KMS-11 (cell line): ENCODE results near the gene KCNN2.

Experiments
- H2AFZ ChIP-seq: fragments of 200-600 bp; sonication (generic); 2 replicates; pipeline ENCODE4 v1.6.1; 2016; ENCODE audit warnings: antibody characterized with exemption, mixed run types, low read depth
- H3K27ac ChIP-seq: fragments of 200-600 bp; sonication (generic); 2 replicates; pipeline ENCODE4 v1.6.1; 2016; ENCODE audit warnings: mild to moderate bottlenecking, mixed run types
- H3K27me3 ChIP-seq: fragments of 200-600 bp; sonication (generic); 2 replicates; pipeline ENCODE4 v1.6.1; 2017; ENCODE audit warnings: mild to moderate bottlenecking, low read depth, mixed run types, moderate library complexity; ENCODE audit not compliant: insufficient read depth
- H3K36me3 ChIP-seq: fragments of 200-600 bp; sonication (generic); 2 replicates; pipeline ENCODE4 v1.6.1; 2017; ENCODE audit warnings: mild to moderate bottlenecking, mixed run types; ENCODE audit not compliant: insufficient read depth
- H3K4me1 ChIP-seq: fragments of 200-600 bp; sonication (generic); 2 replicates; pipeline ENCODE4 v1.6.1; 2016; ENCODE audit warnings: mild to moderate bottlenecking, low read depth, mixed run types; ENCODE audit not compliant: poor library complexity, severe bottlenecking
- H3K4me2 ChIP-seq: fragments of 200-600 bp; sonication (generic); 2 replicates; pipeline ENCODE4 v1.7.0; 2016; ENCODE audit warnings: mild to moderate bottlenecking, mixed run types
- H3K4me3 ChIP-seq: fragments of 200-600 bp; sonication (generic); IDR thresholded peaks from 2 replicates; pipeline ENCODE4 v1.6.1; 2017; ENCODE audit warnings: low read depth, low read length, mixed read lengths; ENCODE audit not compliant: insufficient read depth
- H3K79me2 ChIP-seq: fragments of 200-600 bp; sonication (generic); 2 replicates; pipeline ENCODE4 v1.6.1; 2016; ENCODE audit warnings: low read depth, mixed run types; ENCODE audit not compliant: insufficient read depth
- H3K9ac ChIP-seq: fragments of 200-600 bp; sonication (generic); 2 replicates; pipeline ENCODE4 v1.6.1; 2016; ENCODE audit warnings: mild to moderate bottlenecking, mixed run types
- H4K20me1 ChIP-seq: fragments of 200-600 bp; sonication (generic); 2 replicates; pipeline ENCODE4 v1.6.1; 2016; ENCODE audit warnings: mild to moderate bottlenecking, mixed run types; ENCODE audit not compliant: insufficient read depth
- TF ChIP-seq, protein P1 (sequence below): fragments of 200-600 bp; sonication (generic); conservative IDR thresholded peaks from 2 replicates; pipeline ENCODE4 v1.6.1; 2017; ENCODE audit warnings: low read depth, mild to moderate bottlenecking, antibody characterized with exemption, low read length, moderate library complexity, mixed read lengths

The KCNN2 gene

DNA sequence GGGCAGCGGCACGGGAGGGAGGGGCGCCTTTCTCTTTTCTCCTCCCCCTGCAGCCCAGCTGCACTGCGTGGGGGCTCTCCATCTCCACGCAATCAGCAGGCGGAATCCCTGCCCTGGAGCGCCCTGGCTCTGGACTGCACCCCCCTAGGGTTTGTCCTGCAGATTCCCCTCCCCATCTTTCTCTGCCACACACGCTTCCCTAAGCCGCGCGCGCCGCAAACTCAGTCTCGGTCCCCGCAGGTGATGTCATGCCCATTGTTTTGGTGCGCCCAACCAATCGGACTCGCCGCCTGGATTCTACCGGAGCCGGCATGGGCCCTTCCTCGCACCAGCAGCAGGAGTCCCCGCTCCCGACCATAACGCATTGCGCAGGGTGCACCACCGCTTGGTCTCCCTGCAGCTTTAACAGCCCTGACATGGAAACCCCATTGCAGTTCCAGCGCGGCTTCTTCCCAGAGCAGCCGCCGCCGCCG lies at the start of gene KCNN2:
KCNN2 (plus strand) TSS at position 347 of the 473 bp plus-strand sequence; CDS start at position 417, 70 bp downstream.
- peak within 1 kb of the TSS; percentile 98 for H2AFZ ChIP-seq
- H3K4me1 ChIP-seq = peaks cover 6% of the 10 kb centered on the region
- H4K20me1 ChIP-seq = no peaks in the 10 kb centered on the region
- H3K4me2 ChIP-seq = peak within 1 kb of the TSS; percentile 65
- no peaks in the 10 kb centered on the region for H3K36me3 ChIP-seq
- TF ChIP-seq, protein P1, sequence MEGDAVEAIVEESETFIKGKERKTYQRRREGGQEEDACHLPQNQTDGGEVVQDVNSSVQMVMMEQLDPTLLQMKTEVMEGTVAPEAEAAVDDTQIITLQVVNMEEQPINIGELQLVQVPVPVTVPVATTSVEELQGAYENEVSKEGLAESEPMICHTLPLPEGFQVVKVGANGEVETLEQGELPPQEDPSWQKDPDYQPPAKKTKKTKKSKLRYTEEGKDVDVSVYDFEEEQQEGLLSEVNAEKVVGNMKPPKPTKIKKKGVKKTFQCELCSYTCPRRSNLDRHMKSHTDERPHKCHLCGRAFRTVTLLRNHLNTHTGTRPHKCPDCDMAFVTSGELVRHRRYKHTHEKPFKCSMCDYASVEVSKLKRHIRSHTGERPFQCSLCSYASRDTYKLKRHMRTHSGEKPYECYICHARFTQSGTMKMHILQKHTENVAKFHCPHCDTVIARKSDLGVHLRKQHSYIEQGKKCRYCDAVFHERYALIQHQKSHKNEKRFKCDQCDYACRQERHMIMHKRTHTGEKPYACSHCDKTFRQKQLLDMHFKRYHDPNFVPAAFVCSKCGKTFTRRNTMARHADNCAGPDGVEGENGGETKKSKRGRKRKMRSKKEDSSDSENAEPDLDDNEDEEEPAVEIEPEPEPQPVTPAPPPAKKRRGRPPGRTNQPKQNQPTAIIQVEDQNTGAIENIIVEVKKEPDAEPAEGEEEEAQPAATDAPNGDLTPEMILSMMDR = no peak
- peak within 1 kb of the TSS; percentile 39; the same call in 1 of the 2 replicates for H3K9ac ChIP-seq
- no peaks in the 10 kb centered on the region for H3K79me2 ChIP-seq
- H3K27me3 ChIP-seq = no peaks in the 10 kb centered on the region
- no peak within 1 kb of the TSS for H3K27ac ChIP-seq
- peak within 1 kb of the TSS; percentile 32 for H3K4me3 ChIP-seq

DNA sequence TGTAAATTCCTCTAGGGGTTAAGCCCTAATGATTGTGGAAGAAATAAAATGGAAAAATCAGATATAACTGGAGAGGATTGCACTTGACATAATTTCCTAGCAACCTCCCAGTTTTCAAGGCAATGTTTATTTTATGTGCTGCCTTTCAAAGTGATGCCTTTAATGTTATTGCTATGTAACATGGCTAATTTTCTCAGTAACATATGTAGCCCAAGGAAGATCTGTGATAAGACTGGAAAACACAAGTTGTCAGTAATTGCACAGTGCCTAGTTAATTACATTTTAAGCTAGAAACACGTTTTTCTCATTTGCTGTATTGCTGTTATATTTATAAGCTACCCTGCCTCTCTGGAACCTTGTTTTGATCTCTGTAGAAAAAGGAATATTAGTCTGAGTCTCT lies 49.2 kb upstream of the KCNN2 start:
- Histone ChIP-seq H3K4me2 (no peak overlapping the region), H3K36me3 (no peaks in the 10 kb centered on the region), H3K9ac (no peak overlapping the region), H2AFZ (no peak overlapping the region), H3K4me1 (no peaks in the 10 kb centered on the region), H4K20me1 (no peaks in the 10 kb centered on the region), H3K27me3 (no peaks in the 10 kb centered on the region), H3K4me3 (no peak overlapping the region), H3K27ac (no peak overlapping the region), H3K79me2 (no peaks in the 10 kb centered on the region)
- TF ChIP-seq, protein P1 = no peak

DNA sequence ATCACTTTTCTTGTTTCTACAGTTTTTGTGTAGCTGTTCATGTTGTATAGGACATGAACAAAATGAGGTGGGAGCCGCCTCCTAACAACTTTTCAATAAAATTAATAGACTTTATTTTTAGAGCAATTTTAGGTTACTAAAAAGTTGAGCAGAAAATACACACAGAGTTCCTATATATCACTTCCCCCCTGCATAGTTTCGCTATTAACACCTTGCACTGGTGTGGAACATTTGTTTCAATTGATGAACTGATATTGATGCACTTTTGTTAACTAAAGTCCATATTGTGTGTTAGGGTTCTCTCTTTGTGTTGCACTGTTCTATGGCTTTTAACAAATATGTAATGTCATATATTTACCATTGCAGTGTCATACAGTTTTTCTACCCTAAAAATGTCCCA lies 47.8 kb upstream of the KCNN2 start:
- Histone ChIP-seq H3K27ac (no peak overlapping the region), H3K4me1 (no peaks in the 10 kb centered on the region), H3K9ac (no peak overlapping the region), H3K4me3 (no peak overlapping the region), H2AFZ (no peak overlapping the region), H3K4me2 (no peak overlapping the region), H3K79me2 (no peaks in the 10 kb centered on the region), H3K27me3 (no peaks in the 10 kb centered on the region), H3K36me3 (no peaks in the 10 kb centered on the region), H4K20me1 (no peaks in the 10 kb centered on the region)
- TF ChIP-seq, protein P1 = no peak

DNA sequence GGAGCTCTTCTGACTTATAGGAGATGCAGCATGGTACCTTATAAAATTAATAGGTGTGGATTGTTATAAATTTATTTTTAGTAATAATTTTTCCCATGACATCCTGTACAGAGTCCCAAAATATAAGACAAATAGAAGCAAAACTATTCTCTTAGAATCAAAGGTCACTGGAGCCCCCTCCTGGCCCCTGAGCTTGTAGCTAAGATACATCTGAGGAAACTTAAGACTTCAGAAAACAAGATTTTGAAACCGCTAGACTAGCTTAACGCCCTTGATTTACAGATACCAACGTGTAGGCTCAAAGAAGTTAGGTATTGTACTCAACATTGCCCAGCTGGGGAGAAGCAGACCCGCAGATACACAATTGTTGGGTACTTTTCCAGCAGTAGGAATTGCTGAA lies 45.7 kb upstream of the KCNN2 start:
- Histone ChIP-seq H3K36me3 (no peaks in the 10 kb centered on the region), H3K79me2 (no peaks in the 10 kb centered on the region), H3K27ac (no peak overlapping the region), H2AFZ (no peak overlapping the region), H3K27me3 (no peaks in the 10 kb centered on the region), H3K4me2 (no peak overlapping the region), H3K9ac (no peak overlapping the region), H3K4me3 (no peak overlapping the region), H4K20me1 (no peaks in the 10 kb centered on the region), H3K4me1 (no peaks in the 10 kb centered on the region)
- TF ChIP-seq, protein P1 = no peak
